GM12892 (cell line): Measurements from ENCODE around the gene CUBN.

Experiments
- POLR2A ChIP-seq: IDR thresholded peaks from 2 replicates; pipeline ENCODE4 v1.6.1; 2011; ENCODE audit warnings: low read depth, low read length, control low read depth
- TAF1 ChIP-seq: IDR thresholded peaks from 2 replicates; pipeline ENCODE4 v1.6.1; 2011; ENCODE audit warnings: low read depth, mild to moderate bottlenecking, control low read depth, low read length, borderline replicate concordance

GRCh38 chr10:16957038-16957437 is 172.6 kb downstream of the CUBN start:
- TF ChIP-seq POLR2A, result no peak
- TF ChIP-seq TAF1, result no peak
